Measurements from ENCODE around the gene NEK5.

DNA sequence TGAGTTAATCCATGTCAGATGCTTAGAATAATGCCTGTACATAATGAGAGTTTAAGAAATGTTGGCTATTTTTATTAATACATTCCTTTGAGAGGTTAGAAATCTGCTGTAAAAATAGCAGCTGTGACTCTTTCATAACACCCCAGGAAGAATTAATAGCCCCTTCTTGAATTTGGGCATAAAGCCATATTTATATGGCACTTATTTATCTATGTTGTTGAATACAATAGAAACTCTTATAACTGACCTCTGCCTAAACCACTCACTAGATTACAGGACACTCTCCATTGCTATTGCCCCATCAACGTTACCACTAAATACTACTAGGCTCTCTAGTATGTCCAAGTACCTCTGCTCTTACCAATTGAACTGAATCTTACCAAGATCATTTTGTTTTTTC, 16.3 kb downstream of the NEK5 start:
- TF ChIP-seq, protein P1, sequence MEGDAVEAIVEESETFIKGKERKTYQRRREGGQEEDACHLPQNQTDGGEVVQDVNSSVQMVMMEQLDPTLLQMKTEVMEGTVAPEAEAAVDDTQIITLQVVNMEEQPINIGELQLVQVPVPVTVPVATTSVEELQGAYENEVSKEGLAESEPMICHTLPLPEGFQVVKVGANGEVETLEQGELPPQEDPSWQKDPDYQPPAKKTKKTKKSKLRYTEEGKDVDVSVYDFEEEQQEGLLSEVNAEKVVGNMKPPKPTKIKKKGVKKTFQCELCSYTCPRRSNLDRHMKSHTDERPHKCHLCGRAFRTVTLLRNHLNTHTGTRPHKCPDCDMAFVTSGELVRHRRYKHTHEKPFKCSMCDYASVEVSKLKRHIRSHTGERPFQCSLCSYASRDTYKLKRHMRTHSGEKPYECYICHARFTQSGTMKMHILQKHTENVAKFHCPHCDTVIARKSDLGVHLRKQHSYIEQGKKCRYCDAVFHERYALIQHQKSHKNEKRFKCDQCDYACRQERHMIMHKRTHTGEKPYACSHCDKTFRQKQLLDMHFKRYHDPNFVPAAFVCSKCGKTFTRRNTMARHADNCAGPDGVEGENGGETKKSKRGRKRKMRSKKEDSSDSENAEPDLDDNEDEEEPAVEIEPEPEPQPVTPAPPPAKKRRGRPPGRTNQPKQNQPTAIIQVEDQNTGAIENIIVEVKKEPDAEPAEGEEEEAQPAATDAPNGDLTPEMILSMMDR (IDR thresholded peaks at IDR 0.05; ENCODE audit: borderline replicate concordance, extremely low read depth, low read length, poor library complexity, severe bottlenecking): no peak
- TF ChIP-seq EZH2 (IDR thresholded peaks at IDR 0.05; ENCODE audit: borderline replicate concordance, low read depth, low read length, severe bottlenecking): no peak
